Neural progenitor cell (in vitro differentiated cells): Measurements from ENCODE around the gene GRIP1. TPM values are rescaled to one million over a fixed set of nuclear protein-coding genes. Genes with fewer than 3 reads are reported as not detected.

ENCODE experiments used
- DNase-seq: peaks from one replicate; pipeline ENCODE4 v3.0.0-alpha.2; 2016; ENCODE audit warnings: low spot score
- H2AFZ ChIP-seq: fragments of 200-600 bp; sonication (generic); replicated peaks from 2 replicates; pipeline ENCODE4 v1.6.1; 2016; ENCODE audit warnings: antibody characterized with exemption
- H3F3A ChIP-seq: fragments of 200-600 bp; sonication (generic); 2 replicates; pipeline ENCODE4 v1.6.1; 2016; ENCODE audit warnings: antibody characterized with exemption, low read depth
- H3K27ac ChIP-seq: fragments of 200-600 bp; sonication (generic); 2 replicates; pipeline ENCODE4 v1.5.1; 2016; ENCODE audit warnings: mild to moderate bottlenecking
- H3K27me3 ChIP-seq: fragments of 200-600 bp; sonication (generic); 2 replicates; pipeline ENCODE4 v1.6.1; 2016; ENCODE audit warnings: mild to moderate bottlenecking, moderate library complexity
- H3K36me3 ChIP-seq: fragments of 200-600 bp; sonication (generic); 2 replicates; pipeline ENCODE4 v1.5.1; 2016
- H3K4me1 ChIP-seq: fragments of 200-600 bp; sonication (generic); 2 replicates; pipeline ENCODE4 v1.6.1; 2016; ENCODE audit warnings: mixed run types
- H3K4me2 ChIP-seq: fragments of 200-600 bp; sonication (generic); 2 replicates; pipeline ENCODE4 v1.6.1; 2016
- H3K4me3 ChIP-seq: fragments of 200-600 bp; sonication (generic); 2 replicates; pipeline ENCODE4 v1.5.1; 2016
- H3K79me2 ChIP-seq: fragments of 200-600 bp; sonication (generic); 2 replicates; pipeline ENCODE4 v1.6.1; 2016; ENCODE audit warnings: low read depth
- H3K9ac ChIP-seq: fragments of 200-600 bp; sonication (generic); 2 replicates; pipeline ENCODE4 v1.6.1; 2016
- H3K9me3 ChIP-seq: fragments of 200-600 bp; sonication (generic); 2 replicates; pipeline ENCODE4 v1.5.1; 2016; ENCODE audit warnings: low read depth
- H4K20me1 ChIP-seq: fragments of 200-600 bp; sonication (generic); 2 replicates; pipeline ENCODE4 v1.6.1; 2016; ENCODE audit warnings: low read depth
- H3K27ac Mint-ChIP-seq: 3 replicates; pipeline ENCODE4 v1.8.0; 2021; ENCODE audit warnings: mixed read lengths
- H3K27me3 Mint-ChIP-seq: 2 replicates; pipeline ENCODE4 v1.8.0; 2022; ENCODE audit warnings: low read depth, mild to moderate bottlenecking, inconsistent platforms, moderate library complexity, mixed read lengths; ENCODE audit not compliant: insufficient read depth
- H3K36me3 Mint-ChIP-seq: 3 replicates; pipeline ENCODE4 v1.8.0; 2021; ENCODE audit warnings: mixed read lengths
- H3K4me1 Mint-ChIP-seq: 3 replicates; pipeline ENCODE4 v1.8.0; 2021; ENCODE audit warnings: mixed read lengths
- H3K4me3 Mint-ChIP-seq: 3 replicates; pipeline ENCODE4 v1.8.0; 2021; ENCODE audit warnings: mild to moderate bottlenecking, moderate library complexity, mixed read lengths
- H3K9me3 Mint-ChIP-seq: 3 replicates; pipeline ENCODE4 v1.8.0; 2020; ENCODE audit warnings: mixed read lengths
- CTCF ChIP-seq: fragments of 200-600 bp; sonication (generic); IDR thresholded peaks from 2 replicates; pipeline ENCODE4 v1.5.1; 2017; ENCODE audit warnings: antibody characterized with exemption, mild to moderate bottlenecking
- EZH2 ChIP-seq: fragments of 200-600 bp; sonication (generic); IDR thresholded peaks from 2 replicates; pipeline ENCODE4 v1.6.1; 2017; ENCODE audit warnings: antibody characterized with exemption, mild to moderate bottlenecking, moderate library complexity
- EZH2phosphoT487 ChIP-seq: fragments of 200-600 bp; sonication (generic); IDR thresholded peaks from 2 replicates; pipeline ENCODE4 v1.6.1; 2017; ENCODE audit warnings: antibody characterized with exemption
- total RNA-seq: library from RNA; depleted of rRNA; stranded (reverse); fragments of >200 nt; gene quantifications from 2 replicates; pipeline ENCODE4 v1.2.3, GENCODE V29; 2015; ENCODE audit warnings: low replicate concordance

GRIP1 gene
- total RNA-seq, 1 donor from 2014 or later: 38.2 TPM

- H4K20me1 ChIP-seq: no peaks in the 10 kb centered on the region
- no peak overlapping the region for H3K4me3 ChIP-seq
- H3K4me1 ChIP-seq: peaks cover 10% of the 10 kb centered on the region
- H3K36me3 ChIP-seq: no peaks in the 10 kb centered on the region
- H3K79me2 ChIP-seq: no peaks in the 10 kb centered on the region
- Mint-ChIP-seq H3K27me3 (no peaks in the 10 kb centered on the region), H3K4me1 (no peaks in the 10 kb centered on the region), H3K27ac (no peak overlapping the region), H3K4me3 (no peak overlapping the region), H3K9me3 (no peaks in the 10 kb centered on the region), H3K36me3 (peaks cover 9% of the 10 kb centered on the region)
- H3F3A ChIP-seq: no peaks in the 10 kb centered on the region
- no peaks in the 10 kb centered on the region for H3K27me3 ChIP-seq
- DNase-seq: no peak
- H3K27ac ChIP-seq: no peak overlapping the region
- no peaks in the 10 kb centered on the region for H3K9me3 ChIP-seq
- no peak overlapping the region for H3K4me2 ChIP-seq
- TF ChIP-seq EZH2 (no peak), CTCF (no peak), EZH2phosphoT487 (no peak)
- H2AFZ ChIP-seq: no peak overlapping the region
- no peak overlapping the region for H3K9ac ChIP-seq
These were observed 250.0 kb downstream of the GRIP1 start for GRCh38 chr12:66428870-66429269.

GRCh38 chr12:66428261-66428660 is 250.6 kb downstream of the GRIP1 start:
- Mint-ChIP-seq H3K36me3 (peaks cover 9% of the 10 kb centered on the region), H3K27ac (no peak overlapping the region), H3K27me3 (no peaks in the 10 kb centered on the region), H3K9me3 (no peaks in the 10 kb centered on the region), H3K4me3 (no peak overlapping the region), H3K4me1 (no peaks in the 10 kb centered on the region)
- Histone ChIP-seq H3K4me3 (no peak overlapping the region), H3K27ac (no peak overlapping the region), H2AFZ (no peak overlapping the region), H3K4me2 (no peak overlapping the region), H4K20me1 (no peaks in the 10 kb centered on the region), H3K9me3 (no peaks in the 10 kb centered on the region), H3K9ac (no peak overlapping the region), H3F3A (no peaks in the 10 kb centered on the region), H3K27me3 (no peaks in the 10 kb centered on the region), H3K4me1 (peaks cover 4% of the 10 kb centered on the region), H3K36me3 (no peaks in the 10 kb centered on the region), H3K79me2 (no peaks in the 10 kb centered on the region)
- TF ChIP-seq EZH2phosphoT487 (no peak), EZH2 (no peak), CTCF (no peak)
- DNase-seq: no peak

DNA sequence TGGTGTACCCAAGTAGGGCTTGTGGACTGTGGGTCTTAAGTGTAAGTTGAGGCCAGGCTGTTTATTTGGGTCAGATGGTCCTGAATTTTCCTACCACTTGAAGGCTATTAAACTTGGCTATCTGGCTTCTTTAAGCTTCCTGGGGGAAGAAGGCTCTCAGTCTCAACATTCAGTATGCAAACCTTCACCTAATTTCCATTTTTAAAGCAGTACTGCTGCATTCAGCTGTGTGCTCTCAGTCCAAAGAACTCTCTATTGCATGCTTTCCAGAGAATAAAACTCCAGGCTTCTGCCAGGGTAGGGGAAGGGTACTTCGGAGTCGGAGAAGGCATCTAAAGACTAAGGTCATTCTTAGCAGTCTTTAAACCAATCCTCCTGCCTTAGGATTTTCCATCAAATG is 252.2 kb downstream of the GRIP1 start:
- no peak overlapping the region for H3K4me3 Mint-ChIP-seq
- H3K4me2 ChIP-seq: no peak overlapping the region
- no peaks in the 10 kb centered on the region for H3K4me1 ChIP-seq
- no peaks in the 10 kb centered on the region for H3F3A ChIP-seq
- H4K20me1 ChIP-seq: no peaks in the 10 kb centered on the region
- H3K4me3 ChIP-seq: no peak overlapping the region
- H3K79me2 ChIP-seq: no peaks in the 10 kb centered on the region
- H3K27me3 ChIP-seq: no peaks in the 10 kb centered on the region
- H2AFZ ChIP-seq: no peak overlapping the region
- H3K9me3 ChIP-seq: no peaks in the 10 kb centered on the region
- H3K4me1 Mint-ChIP-seq: no peaks in the 10 kb centered on the region
- no peaks in the 10 kb centered on the region for H3K9me3 Mint-ChIP-seq
- DNase-seq: no peak
- peaks cover 9% of the 10 kb centered on the region for H3K36me3 Mint-ChIP-seq
- H3K36me3 ChIP-seq: no peaks in the 10 kb centered on the region
- H3K27ac ChIP-seq: no peak overlapping the region
- TF ChIP-seq CTCF (no peak), EZH2phosphoT487 (no peak), EZH2 (no peak)
- H3K9ac ChIP-seq: no peak overlapping the region
- no peaks in the 10 kb centered on the region for H3K27me3 Mint-ChIP-seq
- no peak overlapping the region for H3K27ac Mint-ChIP-seq
